HepG2 (cell line): ENCODE measurements around the gene SNX9. TPM values are rescaled to one million over a fixed set of nuclear protein-coding genes. Genes with fewer than 3 reads are reported as not detected.
A peak's percentile ranks its signal among the peaks of the same experiment; 100 is the strongest.

Experiments used
- ARID2 ChIP-seq: sonication (generic); formaldehyde crosslinking; IDR thresholded peaks from 2 replicates; pipeline ENCODE4 v1.8.1; 2022; ENCODE audit warnings: mild to moderate bottlenecking, missing genetic modification reagents, borderline replicate concordance
- DPF2 ChIP-seq: sonication (generic); formaldehyde crosslinking; IDR thresholded peaks from 2 replicates; pipeline ENCODE4 v1.4.0; 2020; ENCODE audit warnings: mild to moderate bottlenecking, low read depth, missing genetic modification reagents, borderline replicate concordance
- MAFG ChIP-seq: sonication (generic); formaldehyde crosslinking; IDR thresholded peaks from 2 replicates; pipeline ENCODE4 v1.5.1; 2020; ENCODE audit warnings: mild to moderate bottlenecking, missing genetic modification reagents
- PHF8 ChIP-seq: sonication (generic); formaldehyde crosslinking; IDR thresholded peaks from 2 replicates; pipeline ENCODE4 v1.5.0; 2020; ENCODE audit warnings: missing genetic modification reagents
- PLSCR1 ChIP-seq: sonication (generic); formaldehyde crosslinking; IDR thresholded peaks from 2 replicates; pipeline ENCODE4 v1.5.0; 2020; ENCODE audit warnings: missing genetic modification reagents, mild to moderate bottlenecking, borderline replicate concordance
- POLR2A ChIP-seq, 2 experiments: IDR thresholded peaks; 2 replicates each; pipeline ENCODE4 v1.6.1; 2011; ENCODE audit warnings: low read depth in 2 of 2, low read length in 2 of 2, mild to moderate bottlenecking in 1 of 2, moderate library complexity in 1 of 2; ENCODE audit not compliant: insufficient read depth in 1 of 2
- SMAD3 ChIP-seq: sonication (generic); formaldehyde crosslinking; IDR thresholded peaks from 2 replicates; pipeline ENCODE4 v1.4.0; 2020; ENCODE audit warnings: missing genetic modification reagents
- SMC3 ChIP-seq: IDR thresholded peaks from 2 replicates; pipeline ENCODE4 v1.6.1; 2011; ENCODE audit warnings: low read length, improper control_type of control experiment
- SNAPC5 ChIP-seq: sonication (generic); formaldehyde crosslinking; IDR thresholded peaks from 2 replicates; pipeline ENCODE4 v1.8.1; 2023; ENCODE audit warnings: mild to moderate bottlenecking, missing genetic modification reagents, borderline replicate concordance
- TAF15 ChIP-seq: fragments of 200-400 bp; formaldehyde crosslinking; IDR thresholded peaks from one replicate; pipeline ENCODE4 v1.6.1; 2018; ENCODE audit warnings: mild to moderate bottlenecking, low read depth, low read length; ENCODE audit not compliant: poor library complexity, severe bottlenecking
- THRA ChIP-seq: sonication (generic); formaldehyde crosslinking; IDR thresholded peaks from 2 replicates; pipeline ENCODE4 v1.4.0; 2020; ENCODE audit warnings: missing genetic modification reagents, borderline replicate concordance
- TSC22D2 ChIP-seq: sonication (generic); formaldehyde crosslinking; IDR thresholded peaks from 2 replicates; pipeline ENCODE4 v1.5.1; 2020; ENCODE audit warnings: missing genetic modification reagents, mild to moderate bottlenecking, borderline replicate concordance
- USF2 ChIP-seq, 2 experiments: sonication (generic) in 1 of 2; formaldehyde crosslinking in 1 of 2; IDR thresholded peaks; 2 replicates each; pipeline versions ENCODE4 v1.5.1 to v1.6.1; 2011 to 2020; ENCODE audit warnings: borderline replicate concordance in 1 of 2, low read depth in 1 of 2, low read length in 1 of 2, mild to moderate bottlenecking in 1 of 2, missing genetic modification reagents in 1 of 2, moderate library complexity in 1 of 2
- ZNF407 ChIP-seq: sonication (generic); formaldehyde crosslinking; IDR thresholded peaks from one replicate; pipeline ENCODE4 v1.5.1; 2020; ENCODE audit warnings: mild to moderate bottlenecking, missing genetic modification reagents; ENCODE audit errors: not compliant biosample characterization
- ZNF75D ChIP-seq: sonication (generic); formaldehyde crosslinking; IDR thresholded peaks from 2 replicates; pipeline ENCODE4 v1.8.1; 2023; ENCODE audit warnings: missing genetic modification reagents, mild to moderate bottlenecking, borderline replicate concordance
- ZSCAN30 ChIP-seq: sonication (generic); formaldehyde crosslinking; IDR thresholded peaks from 2 replicates; pipeline ENCODE4 v1.5.0; 2020; ENCODE audit warnings: mild to moderate bottlenecking, missing genetic modification reagents
- polyA plus RNA-seq, 8 experiments: library from polyadenylated mRNA; depleted of rRNA in 3 of 8; stranded (reverse) in 7 of 8; unstranded in 1 of 8; fragments of >200 nt; fragmentation: Illumina TruSeq in 4 of 8; extraction: Trizol in 4 of 8; gene quantifications; 2 replicates each; pipeline versions ENCODE4 v1.2.1 to v1.2.3, GENCODE V29; 2011 to 2016; ENCODE audit warnings: low read depth in 4 of 8, missing spikeins in 1 of 8, mixed read lengths in 1 of 8; ENCODE audit not compliant: insufficient read depth in 1 of 8
- total RNA-seq, 5 experiments: library from RNA; depleted of rRNA; stranded (reverse); fragments of >200 nt; fragmentation: Illumina TruSeq; extraction: Trizol; gene quantifications; 2 replicates each; pipeline ENCODE4 v1.2.3, GENCODE V29; 2016; ENCODE audit warnings: low read depth in 1 of 5

SNX9 gene
- total and polyA plus RNA-seq, 2 of the 13 experiments (the other 11 are each of a cell fraction or from before 2014, with no cell fraction given) = 21.9 to 36.0 TPM

- TF ChIP-seq ZNF407 (CRISPR knock-in tag) (no peak), ZSCAN30 (CRISPR knock-in tag) (no peak), PHF8 (CRISPR knock-in tag) (no peak), TAF15 (no peak), PLSCR1 (CRISPR knock-in tag) (no peak), MAFG (CRISPR knock-in tag) (no peak), SNAPC5 (CRISPR knock-in tag) (no peak), ZNF75D (no peak), TSC22D2 (CRISPR knock-in tag) (no peak), USF2 (IDR thresholded peaks at IDR 0.05; ENCODE audit: low read depth, low read length) (peak; percentile 76), USF2 (CRISPR knock-in tag; IDR thresholded peaks at IDR 0.05; ENCODE audit: borderline replicate concordance) (peak; percentile 83; the same call in 1 of the 2 replicates), SMC3 (no peak), ARID2 (CRISPR knock-in tag) (no peak), POLR2A (IDR thresholded peaks at IDR 0.05; ENCODE audit: insufficient read depth in 1 of 2, low read depth in 2 of 2, low read length in 2 of 2) (no peak), DPF2 (CRISPR knock-in tag) (no peak), SMAD3 (CRISPR knock-in tag) (no peak), THRA (CRISPR knock-in tag) (no peak)
Observed at GRCh38 chr6:157773248-157773773, 49.7 kb upstream of the SNX9 start (continued).
